Gastrocnemius medialis (tissue), 4 donors: Measurements from ENCODE around the gene GOLGA8S.

ENCODE experiments used
- POLR2A ChIP-seq, 2 donors: fragments of 450-650 bp; IDR thresholded peaks; one replicate each; pipeline ENCODE4 v1.6.1; 2017; ENCODE audit warnings: antibody characterized with exemption in 2 of 2, mild to moderate bottlenecking in 2 of 2, moderate library complexity in 2 of 2
- TF ChIP-seq, protein P1 (sequence below), 5 experiments: fragments of 450-650 bp in 3 of 5; fragments of 200-600 bp in 2 of 5; sonication (generic) in 2 of 5; IDR thresholded peaks in 4 of 5; conservative IDR thresholded peaks in 1 of 5; 1 replicate in 4 of 5; 2 replicates in 1 of 5; pipeline ENCODE4 v1.5.1; 2016 to 2019; ENCODE audit warnings: antibody characterized with exemption in 5 of 5, mild to moderate bottlenecking in 3 of 5, moderate library complexity in 3 of 5

- no peak for TF ChIP-seq POLR2A (IDR thresholded peaks at IDR 0.05)
- TF ChIP-seq, protein P1, sequence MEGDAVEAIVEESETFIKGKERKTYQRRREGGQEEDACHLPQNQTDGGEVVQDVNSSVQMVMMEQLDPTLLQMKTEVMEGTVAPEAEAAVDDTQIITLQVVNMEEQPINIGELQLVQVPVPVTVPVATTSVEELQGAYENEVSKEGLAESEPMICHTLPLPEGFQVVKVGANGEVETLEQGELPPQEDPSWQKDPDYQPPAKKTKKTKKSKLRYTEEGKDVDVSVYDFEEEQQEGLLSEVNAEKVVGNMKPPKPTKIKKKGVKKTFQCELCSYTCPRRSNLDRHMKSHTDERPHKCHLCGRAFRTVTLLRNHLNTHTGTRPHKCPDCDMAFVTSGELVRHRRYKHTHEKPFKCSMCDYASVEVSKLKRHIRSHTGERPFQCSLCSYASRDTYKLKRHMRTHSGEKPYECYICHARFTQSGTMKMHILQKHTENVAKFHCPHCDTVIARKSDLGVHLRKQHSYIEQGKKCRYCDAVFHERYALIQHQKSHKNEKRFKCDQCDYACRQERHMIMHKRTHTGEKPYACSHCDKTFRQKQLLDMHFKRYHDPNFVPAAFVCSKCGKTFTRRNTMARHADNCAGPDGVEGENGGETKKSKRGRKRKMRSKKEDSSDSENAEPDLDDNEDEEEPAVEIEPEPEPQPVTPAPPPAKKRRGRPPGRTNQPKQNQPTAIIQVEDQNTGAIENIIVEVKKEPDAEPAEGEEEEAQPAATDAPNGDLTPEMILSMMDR (IDR thresholded peaks at IDR 0.05 in 4 of 5, conservative IDR thresholded peaks at IDR 0.05 in 1 of 5), result no peak
Measured at GRCh38 chr15:23395030-23395692, 40.6 kb downstream of the GOLGA8S start.
